Keratinocyte (primary cell): Measurements from ENCODE around the gene ADCY5.

Experiments used
- EZH2 ChIP-seq: IDR thresholded peaks from one replicate; pipeline ENCODE4 v1.6.1; 2012; ENCODE audit warnings: inconsistent platforms, mild to moderate bottlenecking, low read length, moderate library complexity
- TF ChIP-seq, protein P1 (sequence below), 3 experiments: IDR thresholded peaks in 1 of 3; conservative IDR thresholded peaks in 1 of 3; optimal IDR thresholded peaks in 1 of 3; 2 replicates in 2 of 3; 3 replicates in 1 of 3; pipeline versions ENCODE3 to v1.5.1; 2011; ENCODE audit warnings: low read length in 3 of 3, mild to moderate bottlenecking in 3 of 3, moderate library complexity in 2 of 3, control low read depth in 1 of 3, inconsistent platforms in 1 of 3; ENCODE audit not compliant: insufficient read depth in 2 of 3; ENCODE audit errors: extremely low read depth in 1 of 3

DNA sequence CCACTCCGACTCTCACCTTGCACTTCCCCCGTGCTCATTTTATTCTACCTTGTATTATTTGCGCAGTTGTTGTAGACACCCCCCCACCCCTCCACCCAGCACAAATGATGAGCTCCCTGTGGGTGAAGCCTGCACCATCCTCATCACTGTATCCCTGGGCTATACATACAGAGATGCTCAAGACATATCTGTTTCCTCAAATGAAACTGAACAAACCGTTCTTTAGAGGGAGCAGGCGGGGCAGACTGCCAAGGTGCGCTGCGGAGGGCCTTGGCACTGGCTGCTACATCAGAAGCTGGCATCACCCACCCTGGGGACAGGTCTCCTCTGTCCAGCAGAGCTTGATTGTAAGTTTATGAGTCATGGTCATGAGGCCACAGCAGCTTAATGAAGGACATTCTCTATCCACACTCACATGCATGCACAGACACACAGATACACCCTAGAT is 29.0 kb downstream of the ADCY5 start:
- TF ChIP-seq, protein P1, sequence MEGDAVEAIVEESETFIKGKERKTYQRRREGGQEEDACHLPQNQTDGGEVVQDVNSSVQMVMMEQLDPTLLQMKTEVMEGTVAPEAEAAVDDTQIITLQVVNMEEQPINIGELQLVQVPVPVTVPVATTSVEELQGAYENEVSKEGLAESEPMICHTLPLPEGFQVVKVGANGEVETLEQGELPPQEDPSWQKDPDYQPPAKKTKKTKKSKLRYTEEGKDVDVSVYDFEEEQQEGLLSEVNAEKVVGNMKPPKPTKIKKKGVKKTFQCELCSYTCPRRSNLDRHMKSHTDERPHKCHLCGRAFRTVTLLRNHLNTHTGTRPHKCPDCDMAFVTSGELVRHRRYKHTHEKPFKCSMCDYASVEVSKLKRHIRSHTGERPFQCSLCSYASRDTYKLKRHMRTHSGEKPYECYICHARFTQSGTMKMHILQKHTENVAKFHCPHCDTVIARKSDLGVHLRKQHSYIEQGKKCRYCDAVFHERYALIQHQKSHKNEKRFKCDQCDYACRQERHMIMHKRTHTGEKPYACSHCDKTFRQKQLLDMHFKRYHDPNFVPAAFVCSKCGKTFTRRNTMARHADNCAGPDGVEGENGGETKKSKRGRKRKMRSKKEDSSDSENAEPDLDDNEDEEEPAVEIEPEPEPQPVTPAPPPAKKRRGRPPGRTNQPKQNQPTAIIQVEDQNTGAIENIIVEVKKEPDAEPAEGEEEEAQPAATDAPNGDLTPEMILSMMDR (optimal IDR thresholded peaks at IDR 0.05 in 1 of 3, IDR thresholded peaks at IDR 0.05 in 1 of 3, conservative IDR thresholded peaks at IDR 0.05 in 1 of 3; ENCODE audit: extremely low read depth in 1 of 3, insufficient read depth in 2 of 3, low read length in 3 of 3), result no peak
- no peak for TF ChIP-seq EZH2
